GM15510 (cell line): ENCODE measurements around the gene HDDC2.
A peak's percentile ranks its signal among the peaks of the same experiment; 100 is the strongest.

ENCODE experiments used
- POLR2A ChIP-seq: IDR thresholded peaks from 3 replicates; pipeline ENCODE4 v1.6.1; 2011; ENCODE audit warnings: borderline replicate concordance; ENCODE audit not compliant: insufficient read length; ENCODE audit errors: extremely low read depth

HDDC2 gene, protein sequence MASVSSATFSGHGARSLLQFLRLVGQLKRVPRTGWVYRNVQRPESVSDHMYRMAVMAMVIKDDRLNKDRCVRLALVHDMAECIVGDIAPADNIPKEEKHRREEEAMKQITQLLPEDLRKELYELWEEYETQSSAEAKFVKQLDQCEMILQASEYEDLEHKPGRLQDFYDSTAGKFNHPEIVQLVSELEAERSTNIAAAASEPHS

DNA sequence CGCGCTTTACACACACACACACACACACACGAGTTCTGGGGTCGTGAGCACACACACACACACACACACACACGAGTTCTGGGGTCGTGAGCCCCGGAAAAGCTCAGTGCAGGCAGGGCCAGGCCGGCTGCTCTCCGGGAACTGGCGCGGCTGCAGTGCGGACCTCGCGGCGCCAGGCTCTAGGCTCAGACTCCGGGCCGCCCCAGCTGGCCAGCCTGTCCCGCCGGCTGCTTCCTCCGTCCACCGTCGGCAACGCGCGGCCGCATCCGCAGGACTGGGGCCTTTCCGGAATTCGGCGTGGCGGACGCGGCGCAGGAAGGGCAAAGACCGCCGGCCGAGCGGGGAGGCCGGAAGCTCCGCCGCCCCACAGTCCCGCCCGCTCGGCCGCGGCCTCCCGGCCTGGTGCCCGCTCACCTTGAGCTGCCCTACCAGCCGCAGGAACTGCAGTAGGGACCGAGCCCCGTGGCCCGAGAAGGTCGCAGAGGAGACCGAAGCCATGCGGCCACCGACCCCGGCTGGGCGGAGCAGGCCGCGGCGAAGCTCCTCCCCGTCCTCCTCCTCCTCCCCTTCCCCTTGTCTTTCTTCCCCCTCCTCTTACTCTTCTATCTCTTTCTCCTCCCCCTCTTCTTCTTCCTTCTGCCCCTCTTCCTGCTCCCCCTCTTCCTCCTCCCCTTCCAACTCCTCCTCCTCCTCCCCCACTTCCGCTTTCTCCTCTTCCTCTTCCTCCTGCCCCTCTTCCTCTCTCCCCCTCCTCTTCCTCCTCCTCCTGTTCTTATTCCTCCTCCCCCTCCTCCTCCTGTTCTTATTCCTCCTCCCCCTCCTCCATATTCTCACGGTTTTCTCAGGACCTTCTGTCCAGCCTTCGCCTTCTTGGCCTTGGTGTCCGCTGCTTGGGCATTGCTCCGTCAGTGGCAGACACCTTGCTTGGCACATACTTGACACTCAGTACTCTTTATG lies at the start of gene HDDC2:
TSS of gene HDDC2 (minus strand) at position 533 of the 957 bp plus-strand sequence. CDS start at position 498, 35 bp downstream.
- TF ChIP-seq POLR2A, result peak; percentile 65

DNA sequence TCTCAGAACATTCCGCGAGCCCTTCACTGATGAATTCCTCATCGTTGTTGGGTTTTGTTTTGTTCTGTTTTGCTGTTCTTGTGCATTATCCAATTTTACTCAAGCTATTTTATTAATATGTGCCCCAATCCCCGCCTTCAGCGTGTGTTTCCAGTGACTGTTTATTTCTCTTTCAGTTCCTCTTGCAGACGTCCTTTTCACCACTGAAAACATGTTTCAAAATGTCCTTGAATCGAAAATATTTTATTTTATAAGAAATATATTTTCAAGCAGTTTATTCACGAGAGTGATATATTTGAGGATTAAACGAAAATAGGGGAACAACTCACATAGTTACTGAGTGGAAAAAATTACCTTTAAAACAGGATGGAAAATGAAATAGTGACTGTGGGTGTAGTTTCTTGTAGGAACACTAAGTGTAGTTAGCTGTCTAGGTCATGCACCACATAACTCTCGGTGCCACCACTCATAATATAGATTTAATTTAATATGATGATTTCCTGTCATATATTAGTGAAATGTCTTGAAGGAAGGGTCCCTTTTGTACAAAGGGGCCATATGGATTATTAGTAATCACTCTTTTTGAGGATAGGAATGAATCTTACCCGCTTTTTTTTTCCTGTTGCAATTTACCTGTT lies 45.3 kb upstream of the HDDC2 start:
- no peak for TF ChIP-seq POLR2A

DNA sequence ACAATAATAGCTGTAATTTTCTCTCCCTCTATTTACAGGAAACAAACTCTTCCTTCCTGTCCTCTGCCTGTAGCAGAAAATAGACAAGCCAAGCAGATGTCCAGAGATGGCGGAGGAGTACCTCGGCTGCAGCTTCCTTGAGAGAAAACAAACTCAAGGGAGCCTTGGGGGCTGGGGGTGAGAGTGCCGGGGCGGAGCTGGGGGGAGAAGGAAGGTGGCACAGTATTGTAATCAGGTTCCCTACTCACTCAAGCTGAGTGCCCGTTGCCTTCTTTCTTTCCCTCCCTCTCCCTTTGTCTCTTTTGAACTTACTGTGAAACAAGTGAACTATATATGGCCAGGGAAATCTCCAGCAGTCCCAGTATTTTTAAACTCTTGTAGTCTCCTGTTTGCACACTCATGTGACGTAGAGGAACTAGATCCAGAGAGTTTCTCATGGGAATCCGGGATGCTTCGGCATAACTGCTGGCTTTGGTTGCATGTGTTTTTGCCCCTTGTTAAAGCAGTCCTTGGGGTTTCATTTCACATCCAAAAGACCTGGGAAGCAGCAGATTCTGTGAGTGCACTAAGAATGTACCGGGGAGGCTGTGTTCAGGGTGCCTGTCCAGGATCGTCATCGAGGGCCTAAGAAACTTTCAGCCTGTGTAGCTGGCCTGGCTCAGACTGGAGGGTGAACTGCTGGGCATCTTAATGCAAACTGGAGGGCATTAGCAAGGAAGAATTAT lies 44.6 kb upstream of the HDDC2 start:
- no peak for TF ChIP-seq POLR2A

DNA sequence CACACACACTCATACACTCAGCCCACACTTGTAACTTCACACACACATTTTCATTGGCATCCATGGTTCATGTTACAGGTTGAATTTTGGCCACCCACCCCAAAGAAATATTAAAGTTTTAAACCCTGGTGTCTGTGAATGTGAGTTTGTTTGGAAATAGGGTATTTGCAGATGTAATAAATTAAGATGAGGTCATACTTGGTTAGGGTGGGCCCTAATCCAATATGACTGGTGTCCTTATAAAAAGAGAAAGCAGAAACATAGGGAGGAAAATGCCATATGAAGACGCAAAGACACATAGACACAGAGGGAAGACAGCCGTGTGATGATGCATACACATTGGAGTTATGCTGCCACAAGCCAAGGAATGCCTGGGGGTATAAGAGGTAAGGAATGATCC lies 39.7 kb upstream of the HDDC2 start:
- TF ChIP-seq POLR2A, result no peak

DNA sequence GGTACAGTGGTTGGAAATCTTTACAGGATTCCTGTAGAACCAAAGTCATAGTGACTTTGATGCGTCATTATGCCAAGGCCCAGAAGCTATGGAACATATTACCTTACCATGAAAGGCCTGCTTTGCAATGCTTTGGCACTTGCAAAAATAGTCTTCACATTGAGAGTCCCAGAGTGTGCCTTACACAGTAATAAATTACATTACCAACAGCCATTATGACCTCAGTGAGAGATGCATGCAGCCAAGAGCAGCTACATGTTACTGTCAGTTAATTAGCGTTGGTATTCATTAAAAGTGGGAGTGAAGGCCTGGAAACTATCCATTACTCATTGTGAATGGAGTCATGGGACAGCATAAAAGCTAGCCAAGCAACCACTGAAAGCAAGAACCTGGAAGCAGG lies 39.2 kb upstream of the HDDC2 start:
- TF ChIP-seq POLR2A, result no peak

DNA sequence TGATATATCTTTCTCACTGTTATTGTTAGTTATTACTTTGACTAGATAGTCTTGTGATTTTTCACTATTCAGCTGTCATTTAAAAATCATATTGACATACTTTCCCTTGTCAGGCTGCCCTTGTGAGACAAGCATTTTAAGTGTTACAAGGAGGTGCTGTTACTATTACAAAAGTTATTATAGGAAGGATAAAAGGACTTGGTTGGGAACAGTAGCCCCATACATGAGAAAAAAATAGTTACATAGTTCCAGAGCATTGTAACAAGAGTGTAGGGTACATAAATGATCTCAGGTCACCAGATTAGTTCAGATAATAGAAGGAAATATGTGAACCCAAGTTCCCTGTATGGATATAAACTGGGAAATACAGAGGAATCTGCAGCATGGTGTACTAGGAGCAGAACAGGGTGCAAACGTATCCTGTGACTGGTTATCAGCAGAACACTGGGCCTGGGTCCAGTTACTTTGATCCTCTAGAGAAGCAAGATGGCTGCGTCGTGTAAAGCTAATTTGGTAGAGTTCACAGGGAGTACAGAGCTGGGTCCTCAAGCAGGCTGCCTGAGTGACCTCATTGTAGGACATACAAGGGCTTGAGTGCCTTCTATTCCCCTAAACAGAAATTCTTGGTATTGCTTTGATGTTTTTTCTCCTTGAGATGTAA lies 38.5 kb upstream of the HDDC2 start:
- no peak for TF ChIP-seq POLR2A

DNA sequence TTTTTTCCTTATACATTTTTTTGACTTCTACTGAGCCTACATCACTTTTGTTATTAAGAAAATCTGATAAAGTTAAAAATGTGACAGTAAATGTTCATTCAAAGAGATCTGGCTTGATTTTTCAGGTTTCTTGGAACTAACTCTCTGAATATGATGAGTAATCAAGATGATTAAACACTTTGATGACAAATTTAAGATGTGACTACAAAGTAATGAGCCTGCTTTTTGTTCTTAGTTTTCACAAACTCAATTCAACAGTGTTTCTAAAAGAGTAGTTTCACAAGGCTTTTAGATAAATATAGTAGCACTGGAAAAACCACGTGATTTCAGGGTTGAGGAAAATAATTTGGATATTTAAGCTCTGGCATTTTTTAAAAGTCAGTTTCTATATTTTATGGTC lies 37.9 kb upstream of the HDDC2 start:
- no peak for TF ChIP-seq POLR2A

DNA sequence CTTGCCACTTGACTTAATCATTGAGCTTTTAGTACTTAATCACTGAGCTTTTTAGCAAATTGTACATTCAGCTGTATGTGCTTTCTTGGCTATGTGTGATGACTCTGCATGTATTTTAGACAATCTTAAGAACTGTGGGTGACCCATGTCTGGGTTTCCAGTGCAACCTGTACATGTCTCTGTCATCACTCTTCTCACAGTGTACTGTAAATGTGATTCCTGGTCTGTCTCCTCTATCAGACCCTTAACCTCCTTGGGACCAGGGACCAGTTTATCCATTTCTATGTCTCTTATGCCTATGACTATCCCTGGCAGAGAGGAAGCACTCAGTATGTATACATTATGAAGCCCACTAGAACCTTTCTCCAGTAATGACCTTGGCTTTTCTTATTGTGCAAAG lies 36.6 kb upstream of the HDDC2 start:
- no peak for TF ChIP-seq POLR2A

DNA sequence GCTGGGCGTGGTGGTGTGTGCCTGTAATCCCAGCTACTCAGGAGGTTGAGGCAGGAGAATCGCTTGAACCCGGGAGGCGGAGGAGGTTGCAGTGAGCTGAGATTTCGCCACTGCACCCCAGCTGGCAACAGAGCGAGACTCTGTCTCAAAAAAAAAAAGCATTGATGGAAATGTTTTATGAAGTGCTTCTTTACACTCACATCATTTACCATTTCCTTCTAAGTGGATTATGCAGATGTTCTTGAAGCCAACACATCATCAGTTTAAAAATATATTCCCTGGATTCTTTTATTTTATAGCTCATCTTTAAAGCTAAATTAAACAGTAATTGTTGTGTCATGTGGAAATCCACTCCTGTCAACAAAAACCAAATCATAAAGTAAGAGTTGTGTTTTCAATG lies 35.9 kb upstream of the HDDC2 start:
- TF ChIP-seq POLR2A, result no peak

DNA sequence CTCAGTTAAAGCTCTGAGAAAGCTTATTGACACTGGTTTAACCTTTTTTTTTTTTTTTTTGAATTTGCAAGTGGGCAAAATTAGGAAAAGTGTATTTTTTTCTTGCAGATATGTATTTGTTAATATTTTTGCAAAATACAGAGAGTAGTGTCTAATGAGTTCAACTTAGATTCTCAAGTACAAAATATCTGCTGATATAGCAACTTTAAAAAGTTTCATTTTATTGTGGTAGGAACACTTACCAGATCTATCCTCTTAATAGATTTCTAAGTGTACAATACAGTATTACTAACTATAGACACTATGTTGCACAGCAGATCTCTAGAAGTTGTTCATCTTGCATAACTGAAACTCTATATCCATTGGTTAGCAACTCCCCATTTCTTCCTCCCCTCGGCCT lies 30.9 kb upstream of the HDDC2 start:
- no peak for TF ChIP-seq POLR2A

DNA sequence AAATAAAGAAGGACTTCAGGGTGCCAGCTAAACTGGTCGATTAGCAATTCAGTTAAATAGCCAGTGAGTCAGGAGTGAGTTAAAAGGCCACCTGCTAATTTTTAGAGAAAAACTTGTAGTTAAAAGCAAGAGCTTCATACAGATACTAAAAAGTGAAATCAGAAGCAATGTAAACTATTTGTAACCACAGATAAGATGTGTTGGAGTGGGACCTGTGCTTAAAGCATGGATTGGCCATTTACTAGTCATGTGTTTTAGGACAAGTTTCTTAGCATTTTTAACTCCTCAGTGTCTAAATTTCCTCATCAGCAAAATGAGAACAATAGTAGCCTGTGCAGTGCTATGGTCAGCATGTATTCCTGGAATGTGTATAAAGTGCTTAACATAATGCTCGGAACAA lies 23.8 kb upstream of the HDDC2 start:
- no peak for TF ChIP-seq POLR2A

DNA sequence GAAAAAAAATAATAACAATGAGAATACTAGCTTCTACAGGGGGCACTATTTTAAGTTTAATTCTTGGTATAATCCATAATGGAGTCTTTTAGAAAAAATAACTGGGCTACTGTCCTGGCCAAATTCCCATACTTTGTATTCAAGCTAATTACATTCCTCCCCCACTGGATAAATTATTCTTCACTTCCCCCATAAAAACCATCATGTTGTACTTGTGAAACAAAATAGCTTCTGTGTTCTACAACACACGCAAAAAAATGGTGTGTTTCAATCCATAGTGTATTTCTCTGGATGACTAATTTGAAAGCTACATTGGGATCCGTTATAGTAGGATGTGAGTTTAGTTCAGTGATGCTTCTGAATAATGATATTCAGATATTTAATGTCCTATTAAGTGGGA lies 21.6 kb upstream of the HDDC2 start:
- TF ChIP-seq POLR2A, result no peak

DNA sequence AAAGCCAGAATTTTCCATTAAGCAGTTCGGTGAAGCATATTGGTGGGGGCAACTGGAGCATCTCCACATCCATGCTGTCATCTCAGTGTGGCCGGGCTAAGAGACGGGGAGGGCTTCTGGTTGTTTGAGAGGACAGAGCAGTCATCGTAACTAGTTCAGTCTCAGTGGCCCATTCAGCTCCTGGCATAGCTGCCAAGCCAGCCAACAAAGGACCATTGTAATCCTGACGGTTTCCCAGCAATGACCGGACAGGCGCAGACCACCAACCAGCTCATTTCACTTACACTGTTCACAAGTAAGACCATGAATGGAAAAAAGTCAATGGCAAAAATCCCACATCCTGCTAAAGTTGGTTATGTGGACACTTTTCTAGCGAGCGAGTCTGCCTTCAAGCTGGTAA lies 14.9 kb upstream of the HDDC2 start:
- TF ChIP-seq POLR2A, result no peak

DNA sequence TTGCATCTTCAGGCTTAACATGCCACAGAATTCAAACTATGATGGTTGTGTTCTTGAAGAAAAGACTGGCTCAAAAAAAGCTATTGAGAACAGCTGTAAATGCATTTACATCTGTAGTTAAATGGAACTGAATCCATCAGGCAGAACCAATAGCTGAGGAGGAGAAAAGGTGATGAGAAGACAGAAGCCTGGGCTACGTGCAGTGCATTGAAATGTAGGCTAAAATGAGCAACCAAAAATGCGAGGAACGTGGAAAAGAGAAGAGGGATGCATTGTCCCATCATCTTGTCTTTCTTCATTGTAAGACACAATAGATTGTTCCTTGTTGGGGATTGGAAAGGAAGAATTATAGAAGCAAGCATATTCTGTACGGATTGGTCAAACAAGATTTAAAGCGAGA lies 13.8 kb upstream of the HDDC2 start:
- no peak for TF ChIP-seq POLR2A
